RWPE1 (cell line): ENCODE measurements around the gene ZBTB8B.

Experiments used
- CTCF ChIA-PET: fragments of 350-600 bp; sonication (Branson Sonifier 250); formaldehyde crosslinking; extraction: SDS; loops from one replicate; lab custom pipeline; 2021; lab: Yijun Ruan, JAX
- POLR2A ChIA-PET: fragments of 400-600 bp; formaldehyde crosslinking; extraction: SDS; loops from one replicate; lab custom pipeline; 2020; ENCODE audit warnings: antibody characterized with exemption; ENCODE audit not compliant: low non-redundant PET; lab: Yijun Ruan, JAX
- DNase-seq: peaks from one replicate; pipeline ENCODE4 v3.0.0; 2012; ENCODE audit warnings: low spot score
- H3K27ac ChIP-seq: fragments of 450-650 bp; 2 replicates; pipeline ENCODE4 v1.5.1; 2017
- TF ChIP-seq, protein P1 (sequence below): fragments of 450-650 bp; conservative IDR thresholded peaks from 2 replicates; pipeline ENCODE4 v1.5.1; 2017; ENCODE audit warnings: low read depth, mild to moderate bottlenecking

ZBTB8B gene

DNA sequence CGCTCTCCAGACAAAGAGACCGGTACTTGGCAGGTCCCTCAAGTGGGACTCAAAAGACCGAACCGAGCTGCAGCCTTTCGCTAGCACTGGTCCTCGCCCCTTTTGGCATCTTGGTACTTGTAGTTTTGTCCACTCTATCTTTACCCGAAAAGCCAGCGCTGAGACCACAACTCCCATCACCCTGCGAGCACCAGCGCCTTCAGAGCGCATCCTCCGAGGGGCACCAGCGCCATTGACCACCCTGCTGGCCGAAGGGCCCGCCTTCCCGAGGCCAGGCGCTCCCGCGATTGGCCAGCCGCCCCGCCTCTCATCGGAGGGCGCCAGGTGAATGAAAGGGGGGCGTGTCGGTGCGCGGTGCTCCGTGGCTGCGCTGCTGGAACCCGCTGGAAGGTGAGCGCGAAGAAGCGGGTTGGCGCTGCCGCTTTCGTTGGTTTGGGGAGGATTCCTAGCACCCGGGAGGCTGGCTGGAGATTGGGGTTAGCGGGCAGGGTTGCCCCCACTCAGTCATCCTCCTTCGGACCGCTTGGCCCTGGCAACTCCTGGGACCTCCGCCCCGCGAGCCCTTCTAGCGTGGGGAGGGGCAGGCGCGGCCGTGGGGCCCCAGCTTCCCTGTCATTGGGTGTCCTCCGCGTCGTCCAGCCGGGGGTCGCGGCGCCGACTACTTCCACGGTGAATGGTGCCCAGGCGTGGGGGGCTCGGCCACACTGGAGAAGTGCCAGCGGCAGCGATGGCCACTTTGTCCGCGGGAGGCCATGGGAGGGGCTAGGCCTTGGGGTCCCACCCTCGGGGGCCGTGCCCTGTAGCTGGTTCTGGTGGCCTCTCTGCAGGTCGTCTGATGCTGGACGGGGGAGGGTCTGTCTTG lies at the start of gene ZBTB8B:
ZBTB8B (plus strand) TSS at position 357 of the 862 bp plus-strand sequence. CDS start 5,553 bp downstream, outside the sequence.
- no peak within 1 kb of the TSS for H3K27ac ChIP-seq
- DNase-seq: peak; percentile 95
- TF ChIP-seq, protein P1, sequence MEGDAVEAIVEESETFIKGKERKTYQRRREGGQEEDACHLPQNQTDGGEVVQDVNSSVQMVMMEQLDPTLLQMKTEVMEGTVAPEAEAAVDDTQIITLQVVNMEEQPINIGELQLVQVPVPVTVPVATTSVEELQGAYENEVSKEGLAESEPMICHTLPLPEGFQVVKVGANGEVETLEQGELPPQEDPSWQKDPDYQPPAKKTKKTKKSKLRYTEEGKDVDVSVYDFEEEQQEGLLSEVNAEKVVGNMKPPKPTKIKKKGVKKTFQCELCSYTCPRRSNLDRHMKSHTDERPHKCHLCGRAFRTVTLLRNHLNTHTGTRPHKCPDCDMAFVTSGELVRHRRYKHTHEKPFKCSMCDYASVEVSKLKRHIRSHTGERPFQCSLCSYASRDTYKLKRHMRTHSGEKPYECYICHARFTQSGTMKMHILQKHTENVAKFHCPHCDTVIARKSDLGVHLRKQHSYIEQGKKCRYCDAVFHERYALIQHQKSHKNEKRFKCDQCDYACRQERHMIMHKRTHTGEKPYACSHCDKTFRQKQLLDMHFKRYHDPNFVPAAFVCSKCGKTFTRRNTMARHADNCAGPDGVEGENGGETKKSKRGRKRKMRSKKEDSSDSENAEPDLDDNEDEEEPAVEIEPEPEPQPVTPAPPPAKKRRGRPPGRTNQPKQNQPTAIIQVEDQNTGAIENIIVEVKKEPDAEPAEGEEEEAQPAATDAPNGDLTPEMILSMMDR: no peak
- ChIA-PET CTCF (interaction anchor here (0.6 to 1.2 kb wide), 3 partner anchors 155 to 247 kb away, joined by 3 to 6 read pairs (median 3); no protein-coding TSS in a partner anchor), POLR2A (no interaction called here)

DNA sequence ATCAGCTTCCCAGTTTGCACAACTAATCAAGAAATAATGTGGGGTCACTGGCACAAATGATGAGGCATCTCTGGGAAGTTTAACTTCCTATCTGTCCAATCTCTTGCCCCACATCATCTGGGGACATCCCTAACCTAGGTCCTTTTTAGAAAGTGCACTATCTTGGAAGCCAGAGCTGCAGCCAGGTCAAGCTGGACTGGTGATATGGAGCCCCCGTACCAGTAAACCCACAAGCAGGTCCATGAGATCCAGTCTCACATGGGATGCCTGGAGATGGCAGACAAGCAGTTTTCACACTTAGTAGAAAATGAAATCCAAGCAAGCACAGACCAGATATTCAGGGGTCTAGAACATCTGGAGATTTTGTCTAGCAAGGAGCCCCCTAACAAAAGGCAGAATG lies 43.1 kb upstream of the ZBTB8B start:
- ChIA-PET POLR2A (no interaction called here), CTCF (interaction anchor here (2.1 kb wide), 1 partner anchor 21 kb away, joined by 9 read pairs; no protein-coding TSS in a partner anchor)
- TF ChIP-seq, protein P1: no peak
- no peak for DNase-seq
- H3K27ac ChIP-seq: no peak overlapping the region

DNA sequence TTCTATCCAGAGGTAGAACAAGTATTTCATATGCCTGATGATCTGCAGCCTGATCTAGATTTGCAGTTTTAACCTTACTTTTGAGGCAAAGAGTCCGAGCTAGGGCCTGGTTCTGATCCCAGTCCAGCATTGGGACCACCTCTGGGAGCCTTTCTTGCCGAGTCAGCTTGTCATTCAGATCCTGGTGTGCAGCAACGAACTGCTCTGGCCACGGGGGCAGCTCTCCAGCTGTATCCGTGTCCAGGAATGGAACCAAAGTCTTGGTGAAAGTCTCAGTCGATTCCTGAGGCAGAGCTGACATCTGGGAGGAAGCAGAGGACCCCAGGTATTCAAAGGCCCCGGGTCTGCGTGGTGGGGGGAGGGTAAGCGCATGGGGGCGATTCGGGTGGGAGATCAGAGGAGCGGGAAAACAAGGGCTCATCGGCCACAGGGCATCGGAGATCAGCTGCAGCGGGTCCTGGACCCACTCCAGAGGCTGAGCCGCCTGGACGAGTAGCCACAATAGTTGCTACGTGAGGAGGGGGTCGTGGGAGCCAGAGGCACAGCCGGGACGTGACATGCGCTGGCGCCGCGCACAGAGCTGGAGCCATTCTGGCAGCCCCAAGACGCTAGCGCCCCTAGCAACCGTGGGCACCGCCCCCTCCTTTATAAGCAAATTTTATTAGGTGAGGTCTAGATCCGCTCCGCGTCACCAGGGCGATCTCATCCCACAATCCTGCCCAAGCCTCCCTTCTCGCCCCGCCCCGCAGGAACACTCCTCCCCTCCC lies 38.2 kb upstream of the ZBTB8B start:
- H3K27ac ChIP-seq: no peak overlapping the region
- DNase-seq: no peak
- ChIA-PET CTCF (interaction anchor here (0.6 kb wide), 1 partner anchor 16 kb away, joined by 3 read pairs; no protein-coding TSS in a partner anchor), POLR2A (no interaction called here)
- TF ChIP-seq, protein P1: no peak

DNA sequence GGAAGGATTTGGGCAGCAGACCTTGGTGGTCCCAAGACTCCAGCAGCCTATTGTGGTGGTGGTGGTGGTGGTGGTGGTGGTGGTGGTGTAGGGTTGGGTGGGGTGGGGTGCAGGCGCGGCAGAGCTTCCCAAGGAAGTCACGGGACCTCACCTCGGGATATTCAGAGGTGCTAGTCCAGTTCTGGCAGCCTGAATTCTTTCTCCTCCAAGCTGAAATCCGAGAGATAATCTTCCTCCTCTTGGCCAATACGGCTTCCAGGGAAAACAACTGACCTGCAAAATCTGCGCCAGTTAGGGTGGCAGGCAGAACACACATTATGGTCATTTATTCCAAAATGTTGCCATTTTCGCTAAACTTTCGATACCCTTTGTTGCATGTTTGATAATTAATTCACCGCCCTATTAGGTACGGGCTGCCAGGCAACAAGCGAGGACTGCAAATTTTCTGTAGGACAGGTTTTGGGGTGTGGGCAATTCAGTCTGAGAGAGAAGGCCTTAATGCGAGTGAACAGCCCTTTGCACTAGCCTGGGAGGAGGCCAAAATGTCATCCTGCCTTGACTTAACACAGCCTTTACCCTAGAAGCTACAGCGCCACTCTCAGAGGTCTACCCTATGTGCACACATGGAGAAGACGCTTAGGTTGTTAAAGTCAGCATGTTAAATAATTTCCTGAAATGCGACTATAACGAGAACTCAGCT lies 37.5 kb upstream of the ZBTB8B start:
- TF ChIP-seq, protein P1: no peak
- H3K27ac ChIP-seq: no peak overlapping the region
- DNase-seq: no peak
- POLR2A ChIA-PET: no interaction called here
- CTCF ChIA-PET: interaction anchor here (0.6 kb wide), 2 partner anchors 16 to 26 kb away, joined by 3 to 4 read pairs; no protein-coding TSS in a partner anchor

DNA sequence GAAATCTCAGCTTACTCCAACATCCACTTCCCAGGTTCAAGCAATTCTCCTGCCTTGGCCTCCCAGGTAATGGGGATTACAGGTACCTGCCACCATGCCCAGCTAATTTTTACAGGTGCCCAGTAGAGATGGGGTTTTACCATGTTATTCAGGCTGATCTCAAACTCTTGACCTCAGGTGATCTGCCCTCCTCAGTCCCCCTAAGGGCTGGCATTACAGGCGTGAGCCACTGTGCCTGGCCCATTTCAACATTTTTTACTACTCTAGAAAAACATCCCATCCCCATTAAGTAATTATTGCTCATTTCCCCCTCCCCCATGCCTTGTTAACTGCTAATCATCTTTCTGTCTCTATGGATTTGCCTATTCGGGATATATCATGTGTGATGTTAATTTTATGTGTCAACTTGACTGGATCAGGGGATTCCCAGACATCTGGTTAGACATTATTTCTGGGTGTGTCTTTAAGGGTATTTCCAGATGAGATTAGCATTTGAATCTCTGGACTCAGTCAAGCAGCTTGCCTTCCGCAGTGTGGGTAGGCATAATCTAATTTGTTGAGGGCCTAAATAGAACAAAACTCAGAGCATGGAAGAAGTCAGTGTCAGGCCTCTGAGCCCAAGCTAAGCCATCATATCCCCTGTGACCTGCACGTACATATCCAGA lies 33.0 kb upstream of the ZBTB8B start:
- DNase-seq: no peak
- TF ChIP-seq, protein P1: no peak
- H3K27ac ChIP-seq: no peak overlapping the region
- CTCF ChIA-PET: no interaction called here
- POLR2A ChIA-PET: no interaction called here
